GM10266 (cell line): Measurements from ENCODE around the gene UPF1.

Experiments used
- DNase-seq: peaks from one replicate; pipeline ENCODE4 v3.0.0; 2012; ENCODE audit errors: extremely low spot score
- CTCF ChIP-seq: IDR thresholded peaks from 2 replicates; pipeline ENCODE4 v1.5.1; 2012; ENCODE audit warnings: mild to moderate bottlenecking, low read depth; ENCODE audit not compliant: control insufficient read depth, insufficient read depth; ENCODE audit errors: missing control alignments

Gene UPF1

DNA sequence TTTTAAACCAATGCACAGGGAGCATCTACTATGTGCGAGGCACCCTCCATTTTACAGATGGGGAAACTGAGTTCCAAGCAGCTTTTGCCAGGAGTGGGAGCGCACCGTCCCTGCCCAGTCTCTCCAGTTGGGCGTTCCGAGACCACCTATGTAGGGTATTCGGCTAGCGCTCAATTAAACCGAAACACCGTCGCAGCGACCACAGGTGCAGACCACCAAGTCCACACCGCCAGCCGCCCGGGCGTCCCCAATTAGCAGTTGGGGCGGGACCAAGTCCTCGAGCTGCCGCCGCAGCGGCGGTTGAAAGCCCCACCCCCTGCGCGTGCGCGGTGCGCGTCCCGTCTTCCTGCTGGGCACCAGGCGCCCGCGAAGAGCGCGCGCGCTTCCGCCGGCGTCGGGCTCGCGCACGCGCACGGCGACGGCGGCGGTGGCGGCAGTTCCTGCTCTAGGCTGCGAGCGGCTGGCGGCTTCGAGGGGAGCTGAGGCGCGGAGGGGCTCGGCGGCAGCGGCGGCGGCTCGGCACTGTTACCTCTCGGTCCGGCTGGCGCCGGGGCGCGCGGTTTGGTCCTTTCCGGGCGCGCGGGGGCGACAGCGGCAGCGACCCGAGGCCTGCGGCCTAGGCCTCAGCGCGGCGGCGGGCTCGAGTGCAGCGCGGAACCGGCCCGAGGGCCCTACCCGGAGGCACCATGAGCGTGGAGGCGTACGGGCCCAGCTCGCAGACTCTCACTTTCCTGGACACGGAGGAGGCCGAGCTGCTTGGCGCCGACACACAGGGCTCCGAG, at the start of gene UPF1:
Gene UPF1 (plus strand): TSS at position 436 of the 782 bp plus-strand sequence. CDS start 251 bp downstream, at position 687.
- no peak for TF ChIP-seq CTCF
- peak; percentile 98 for DNase-seq

- TF ChIP-seq CTCF = no peak
- DNase-seq = peak; percentile 21
These were observed 49.1 kb upstream of the UPF1 start for GRCh38 chr19:18782559-18783225.

GRCh38 chr19:18783958-18784785, 47.6 kb upstream of the UPF1 start:
- no peak for TF ChIP-seq CTCF
- peak; percentile 25 for DNase-seq

- TF ChIP-seq CTCF = no peak
- DNase-seq = no peak
These were observed 47.0 kb upstream of the UPF1 start for GRCh38 chr19:18784786-18785120.

GRCh38 chr19:18785179-18786124, 46.3 kb upstream of the UPF1 start:
- DNase-seq = peak; percentile 98
- TF ChIP-seq CTCF = no peak

DNA sequence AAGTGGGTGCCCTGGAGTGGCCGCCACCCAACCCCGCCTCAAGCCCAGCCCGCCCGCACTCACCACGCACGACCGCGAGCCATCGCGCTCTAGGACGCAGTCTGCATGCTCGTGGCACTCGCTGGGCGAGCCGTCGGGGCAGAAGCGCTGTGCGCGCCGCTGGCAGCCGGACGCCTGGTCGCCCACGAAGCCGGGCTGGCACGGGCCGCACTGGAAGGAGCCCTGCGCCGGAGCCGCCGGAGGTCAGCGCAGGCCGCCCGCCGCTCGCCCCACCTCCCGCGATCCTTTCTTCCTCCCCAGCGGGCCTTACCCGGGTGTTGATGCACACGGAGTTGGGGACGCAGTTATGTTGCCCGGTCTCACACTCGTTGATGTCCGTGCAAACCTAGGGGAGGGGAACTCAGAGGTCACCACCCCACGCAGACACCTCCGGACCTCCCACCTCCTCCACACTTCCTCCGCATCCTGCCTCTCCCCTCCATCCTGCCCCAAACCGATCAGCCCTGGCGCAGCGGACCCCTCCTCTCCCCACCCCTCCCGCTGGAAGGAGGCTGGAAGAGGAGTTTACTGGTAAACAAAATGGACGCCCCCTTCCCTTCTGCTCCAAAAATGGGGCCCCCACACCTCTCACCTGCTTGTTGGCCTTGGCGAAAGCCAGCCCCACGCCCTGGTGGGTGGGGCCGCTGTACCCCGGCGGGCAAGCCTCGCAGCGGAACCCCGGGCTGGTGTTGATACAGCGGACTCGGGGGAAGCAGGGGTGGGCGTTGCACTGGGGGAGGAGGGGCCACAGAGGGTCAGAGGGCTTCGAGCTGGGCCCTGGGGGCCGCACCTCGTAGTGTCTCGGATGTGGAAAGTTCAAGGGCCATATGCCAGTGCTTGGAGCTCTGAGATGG, 43.0 kb upstream of the UPF1 start:
- no peak for DNase-seq

More for the DNA sequence above, 43.0 kb upstream of the UPF1 start:
- TF ChIP-seq CTCF = no peak
